Measurements from ENCODE around the gene LY6G5C. TPM values are rescaled to one million over a fixed set of nuclear protein-coding genes. Genes with fewer than 3 reads are reported as not detected.

Gene LY6G5C
- total RNA-seq, 1 experiment from 2014 or later: 1.6 TPM

- DNase-seq (ENCODE audit: low read depth in 1 of 2, low spot score in 2 of 2): no peak
- Histone ChIP-seq H3K27me3 (replicated peaks) (no peaks in the 10 kb centered on the region), H3K4me3 (no peak overlapping the region), H3K4me1 (replicated peaks) (peaks cover 8% of the 10 kb centered on the region; the same call in 1 of the 2 replicates), H3K27ac (no peak overlapping the region), H3K9me3 (replicated peaks) (no peaks in the 10 kb centered on the region), H3K36me3 (peaks cover 93% of the 10 kb centered on the region)
Observed at GRCh38 chr6:31639449-31639861, 41.4 kb downstream of the LY6G5C start.

DNA sequence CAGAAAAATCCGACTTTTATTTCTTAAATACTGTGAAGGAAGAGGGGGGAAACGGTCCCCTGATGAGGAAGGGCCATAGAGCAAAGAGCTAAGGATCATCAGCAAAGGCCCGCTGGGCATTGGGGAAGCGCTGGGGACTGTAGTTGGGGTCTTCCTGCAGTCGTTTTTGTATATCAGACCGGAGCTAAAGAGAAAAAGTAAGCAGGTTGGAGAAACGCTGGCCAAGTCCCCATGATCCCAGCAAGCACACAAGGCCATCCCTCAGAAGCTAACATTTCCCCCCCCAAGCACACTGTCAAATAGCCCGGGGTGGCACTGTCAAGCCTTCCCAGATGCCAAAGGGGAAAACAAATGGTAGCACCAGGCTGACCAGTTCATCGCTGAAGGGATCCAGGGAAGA is 41.8 kb downstream of the LY6G5C start:
- no peak overlapping the region for H3K4me3 ChIP-seq
- H3K36me3 ChIP-seq: peaks cover 93% of the 10 kb centered on the region
- no peak overlapping the region for H3K27ac ChIP-seq

GRCh38 chr6:31636698-31637596 is 43.9 kb downstream of the LY6G5C start:
- Histone ChIP-seq H3K9me3 (replicated peaks) (no peaks in the 10 kb centered on the region), H3K27ac (no peak overlapping the region), H3K27me3 (replicated peaks) (no peaks in the 10 kb centered on the region), H3K4me1 (replicated peaks) (peaks cover 8% of the 10 kb centered on the region; the same call in 1 of the 2 replicates), H3K36me3 (peaks cover 98% of the 10 kb centered on the region), H3K4me3 (no peak overlapping the region)
- no peak for DNase-seq (ENCODE audit: low read depth in 1 of 2, low spot score in 2 of 2)

More for the DNA sequence above, 41.8 kb downstream of the LY6G5C start:
- H3K4me1 ChIP-seq (replicated peaks): peaks cover 8% of the 10 kb centered on the region; the same call in 1 of the 2 replicates
- no peak for DNase-seq (ENCODE audit: low read depth in 1 of 2, low spot score in 2 of 2)
- no peaks in the 10 kb centered on the region for H3K9me3 ChIP-seq (replicated peaks)
- H3K27me3 ChIP-seq (replicated peaks): no peaks in the 10 kb centered on the region

GRCh38 chr6:31634969-31635575 is 45.8 kb downstream of the LY6G5C start:
- Histone ChIP-seq H3K36me3 (peaks cover 98% of the 10 kb centered on the region), H3K27me3 (replicated peaks) (no peaks in the 10 kb centered on the region), H3K9me3 (replicated peaks) (no peaks in the 10 kb centered on the region), H3K4me3 (no peak overlapping the region), H3K27ac (no peak overlapping the region), H3K4me1 (replicated peaks) (peaks cover 8% of the 10 kb centered on the region; the same call in 1 of the 2 replicates)
- DNase-seq (ENCODE audit: low read depth in 1 of 2, low spot score in 2 of 2): no peak

DNA sequence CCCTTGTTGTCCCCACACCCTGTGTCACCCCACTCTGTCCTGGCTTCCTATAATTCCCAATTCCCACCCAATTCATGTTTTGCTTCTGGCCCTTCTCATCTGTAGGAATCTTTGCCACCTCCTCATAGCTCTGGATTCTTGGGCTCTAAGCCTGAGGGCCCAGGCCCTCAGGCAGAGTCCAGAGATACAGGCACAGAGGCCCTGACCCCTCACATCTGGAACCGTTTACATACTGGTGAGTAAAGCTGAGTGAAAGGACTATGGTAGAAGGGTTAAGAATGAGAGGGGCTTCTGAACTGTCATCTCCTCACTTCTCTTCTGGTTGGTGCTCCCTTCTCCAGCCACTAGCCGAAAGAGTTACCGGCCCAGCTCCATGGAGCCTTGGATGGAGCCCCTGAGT is 46.7 kb downstream of the LY6G5C start:
- Histone ChIP-seq H3K4me3 (no peak overlapping the region), H3K36me3 (peaks cover 97% of the 10 kb centered on the region), H3K27ac (no peak overlapping the region), H3K9me3 (replicated peaks) (no peaks in the 10 kb centered on the region), H3K27me3 (replicated peaks) (no peaks in the 10 kb centered on the region), H3K4me1 (replicated peaks) (no peaks in the 10 kb centered on the region)
- no peak for DNase-seq (ENCODE audit: low read depth in 1 of 2, low spot score in 2 of 2)

- H3K27ac ChIP-seq: no peak overlapping the region
- no peak overlapping the region for H3K4me3 ChIP-seq
- H3K4me1 ChIP-seq (replicated peaks): no peaks in the 10 kb centered on the region
- no peaks in the 10 kb centered on the region for H3K27me3 ChIP-seq (replicated peaks)
- H3K9me3 ChIP-seq (replicated peaks): no peaks in the 10 kb centered on the region
- no peak for DNase-seq (ENCODE audit: low read depth in 1 of 2, low spot score in 2 of 2)
- H3K36me3 ChIP-seq: peaks cover 97% of the 10 kb centered on the region
Observed at GRCh38 chr6:31633447-31633846, 47.4 kb downstream of the LY6G5C start.

DNA sequence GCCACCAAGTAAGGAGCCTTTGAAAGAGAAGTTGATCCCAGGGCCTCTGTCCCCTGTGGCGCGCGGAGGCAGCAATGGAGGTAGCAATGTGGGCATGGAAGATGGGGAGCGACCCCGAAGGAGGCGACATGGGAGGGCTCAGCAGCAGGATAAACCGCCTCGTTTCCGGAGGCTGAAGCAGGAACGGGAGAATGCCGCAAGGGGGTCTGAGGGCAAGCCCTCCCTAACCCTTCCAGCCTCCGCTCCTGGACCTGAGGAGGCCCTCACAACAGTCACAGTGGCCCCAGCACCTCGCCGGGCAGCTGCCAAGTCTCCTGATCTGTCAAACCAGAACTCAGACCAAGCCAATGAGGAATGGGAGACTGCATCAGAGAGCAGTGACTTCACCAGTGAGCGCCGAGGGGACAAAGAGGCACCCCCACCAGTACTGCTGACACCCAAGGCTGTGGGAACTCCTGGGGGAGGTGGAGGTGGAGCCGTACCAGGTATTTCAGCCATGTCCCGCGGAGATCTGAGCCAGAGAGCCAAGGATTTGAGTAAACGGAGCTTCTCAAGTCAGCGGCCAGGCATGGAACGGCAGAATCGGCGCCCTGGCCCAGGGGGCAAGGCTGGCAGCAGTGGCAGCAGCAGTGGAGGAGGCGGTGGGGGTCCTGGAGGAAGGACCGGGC is 48.5 kb downstream of the LY6G5C start:
- H3K4me3 ChIP-seq: no peak overlapping the region
- no peak for DNase-seq (ENCODE audit: low read depth in 1 of 2, low spot score in 2 of 2)
- peaks cover 98% of the 10 kb centered on the region for H3K36me3 ChIP-seq
- no peak overlapping the region for H3K27ac ChIP-seq
- H3K4me1 ChIP-seq (replicated peaks): no peaks in the 10 kb centered on the region
- no peaks in the 10 kb centered on the region for H3K27me3 ChIP-seq (replicated peaks)
- no peaks in the 10 kb centered on the region for H3K9me3 ChIP-seq (replicated peaks)

GRCh38 chr6:31631681-31632278 is 49.1 kb downstream of the LY6G5C start:
- Histone ChIP-seq H3K9me3 (replicated peaks) (no peaks in the 10 kb centered on the region), H3K27ac (no peak overlapping the region), H3K4me1 (replicated peaks) (no peaks in the 10 kb centered on the region), H3K27me3 (replicated peaks) (no peaks in the 10 kb centered on the region), H3K4me3 (no peak overlapping the region), H3K36me3 (peaks cover 99% of the 10 kb centered on the region)
- DNase-seq (ENCODE audit: low read depth in 1 of 2, low spot score in 2 of 2): no peak

DNA sequence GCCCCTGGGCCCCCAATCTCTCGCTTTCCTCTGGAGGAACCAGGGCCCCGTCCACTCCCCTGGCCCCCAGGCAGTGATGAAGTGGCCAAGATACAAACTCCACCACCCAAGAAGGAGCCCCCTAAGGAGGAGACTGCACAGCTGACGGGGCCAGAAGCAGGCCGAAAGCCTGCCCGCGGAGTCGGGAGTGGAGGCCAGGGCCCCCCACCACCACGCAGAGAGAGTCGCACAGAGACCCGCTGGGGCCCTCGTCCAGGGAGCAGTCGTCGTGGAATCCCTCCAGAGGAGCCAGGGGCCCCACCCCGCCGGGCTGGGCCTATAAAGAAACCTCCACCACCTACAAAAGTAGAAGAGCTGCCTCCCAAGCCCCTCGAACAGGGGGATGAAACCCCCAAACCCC is 49.7 kb downstream of the LY6G5C start:
- DNase-seq (ENCODE audit: low read depth in 1 of 2, low spot score in 2 of 2): no peak
- peaks cover 99% of the 10 kb centered on the region for H3K36me3 ChIP-seq

DNA sequence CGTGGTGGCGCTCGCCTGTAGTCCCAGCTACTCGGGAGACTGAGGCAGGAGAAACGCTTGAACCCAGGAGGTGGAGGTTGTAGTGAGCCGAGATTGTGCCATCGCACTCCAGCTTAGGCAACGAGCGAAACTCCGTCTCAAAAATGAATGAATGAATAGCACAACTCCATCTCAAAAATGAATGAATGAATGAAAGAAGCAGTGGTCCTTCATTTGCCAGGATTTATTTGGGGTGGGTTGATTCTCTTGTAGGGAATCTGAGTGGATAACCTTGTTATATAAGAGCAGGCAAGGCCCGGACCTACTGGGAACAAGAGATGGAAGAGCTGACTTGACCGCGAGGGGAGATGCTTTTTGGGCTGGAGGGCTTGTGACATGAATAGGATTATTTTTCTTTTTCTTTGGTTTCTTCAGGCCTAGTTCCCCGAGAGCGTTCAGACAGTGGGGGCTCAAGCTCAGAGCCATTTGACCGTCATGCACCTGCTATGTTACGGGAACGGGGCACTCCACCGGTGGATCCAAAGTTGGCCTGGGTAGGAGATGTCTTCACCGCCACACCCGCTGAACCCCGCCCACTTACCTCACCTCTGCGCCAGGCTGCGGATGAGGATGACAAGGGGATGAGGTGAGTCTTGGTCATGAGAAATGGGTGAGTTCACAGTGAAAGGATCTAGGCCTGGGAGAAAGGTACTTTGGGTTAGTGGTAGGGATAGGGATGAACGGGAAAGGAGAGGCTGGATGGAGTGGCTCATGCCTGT is 50.5 kb downstream of the LY6G5C start:
- Histone ChIP-seq H3K27me3 (replicated peaks) (no peaks in the 10 kb centered on the region), H3K9me3 (replicated peaks) (no peaks in the 10 kb centered on the region), H3K27ac (no peak overlapping the region), H3K4me3 (no peak overlapping the region), H3K4me1 (replicated peaks) (no peaks in the 10 kb centered on the region), H3K36me3 (peaks cover 99% of the 10 kb centered on the region)
- DNase-seq (ENCODE audit: low read depth in 1 of 2, low spot score in 2 of 2): no peak

More for the DNA sequence above, 49.7 kb downstream of the LY6G5C start:
- H3K27ac ChIP-seq: no peak overlapping the region
- no peak overlapping the region for H3K4me3 ChIP-seq
- H3K9me3 ChIP-seq (replicated peaks): no peaks in the 10 kb centered on the region
- H3K27me3 ChIP-seq (replicated peaks): no peaks in the 10 kb centered on the region
- no peaks in the 10 kb centered on the region for H3K4me1 ChIP-seq (replicated peaks)

GRCh38 chr6:31629014-31629413 is 51.9 kb downstream of the LY6G5C start:
- Histone ChIP-seq H3K36me3 (peaks cover 99% of the 10 kb centered on the region), H3K27me3 (replicated peaks) (no peaks in the 10 kb centered on the region), H3K4me3 (no peak overlapping the region), H3K27ac (no peak overlapping the region), H3K4me1 (replicated peaks) (no peaks in the 10 kb centered on the region), H3K9me3 (replicated peaks) (no peaks in the 10 kb centered on the region)
- DNase-seq (ENCODE audit: low read depth in 1 of 2, low spot score in 2 of 2): no peak

GRCh38 chr6:31627690-31628287 is 53.1 kb downstream of the LY6G5C start:
- no peaks in the 10 kb centered on the region for H3K27me3 ChIP-seq (replicated peaks)
- no peak for DNase-seq (ENCODE audit: low read depth in 1 of 2, low spot score in 2 of 2)
- peaks cover under 1% of the 10 kb centered on the region for H3K4me1 ChIP-seq (replicated peaks)
- H3K4me3 ChIP-seq: no peak overlapping the region
- no peak overlapping the region for H3K27ac ChIP-seq
- H3K36me3 ChIP-seq: peaks cover 99% of the 10 kb centered on the region
- no peaks in the 10 kb centered on the region for H3K9me3 ChIP-seq (replicated peaks)

DNA sequence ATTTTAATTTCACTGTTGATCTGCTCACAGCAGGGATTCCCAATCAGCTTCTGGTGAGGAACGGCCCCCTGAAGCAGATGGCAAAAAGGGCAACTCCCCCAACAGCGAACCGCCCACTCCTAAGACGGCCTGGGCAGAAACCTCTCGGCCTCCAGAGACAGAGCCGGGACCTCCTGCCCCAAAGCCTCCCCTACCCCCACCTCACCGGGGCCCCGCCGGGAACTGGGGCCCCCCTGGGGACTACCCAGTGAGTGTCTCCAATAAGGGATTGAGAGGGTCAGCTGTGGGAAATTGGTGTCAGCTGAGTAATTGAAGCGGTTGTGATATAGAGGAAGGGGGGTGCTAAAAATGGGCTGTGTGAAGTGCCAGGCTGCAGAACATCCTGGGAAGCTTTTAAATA is 53.9 kb downstream of the LY6G5C start:
- peaks cover 8% of the 10 kb centered on the region for H3K4me1 ChIP-seq (replicated peaks)
- H3K4me3 ChIP-seq: no peak overlapping the region
- peaks cover 99% of the 10 kb centered on the region for H3K36me3 ChIP-seq
- H3K9me3 ChIP-seq (replicated peaks): no peaks in the 10 kb centered on the region
- no peak for DNase-seq (ENCODE audit: low read depth in 1 of 2, low spot score in 2 of 2)
- H3K27me3 ChIP-seq (replicated peaks): no peaks in the 10 kb centered on the region
- no peak overlapping the region for H3K27ac ChIP-seq
